ENCODE measurements around the gene DOCK3.
"Not testable (repeated sequence)": the region's sequence is repeated elsewhere in the genome, so short reads cannot be mapped to it uniquely, and the experiment has no call there.

Gene DOCK3

DNA sequence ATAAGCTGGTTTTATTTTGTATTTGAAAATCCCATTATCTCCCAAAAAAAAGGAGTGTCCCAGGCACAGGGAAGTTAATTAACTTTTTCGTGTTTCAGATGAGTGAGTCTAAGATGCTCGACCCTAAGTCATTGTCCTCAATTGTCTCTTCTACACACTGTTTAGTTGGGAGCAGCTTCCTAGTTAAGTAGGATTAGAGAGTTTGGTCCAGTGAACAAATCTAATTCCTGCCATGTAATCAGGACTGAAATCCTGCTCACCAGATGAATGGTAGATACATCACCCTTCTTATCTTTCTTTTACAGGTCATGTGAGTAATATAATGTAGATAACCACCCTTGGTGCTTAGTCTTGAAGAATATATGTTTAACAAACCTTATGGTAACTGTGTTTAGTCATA lies 481.4 kb downstream of the DOCK3 start:
- no peak overlapping the region for H3K4me3 ChIP-seq (ENCODE audit: low read depth, low read length)
- no peaks in the 10 kb centered on the region for H3K27me3 ChIP-seq (ENCODE audit: control insufficient read depth, insufficient read depth, low read length)
- H3K9ac ChIP-seq (ENCODE audit: low read length), result no peak overlapping the region
- peaks cover 4% of the 10 kb centered on the region; the same call in 1 of the 2 replicates for H3K36me3 ChIP-seq (ENCODE audit: control insufficient read depth, insufficient read depth, low read length)
- no peaks in the 10 kb centered on the region for H3K9me3 ChIP-seq (ENCODE audit: control insufficient read depth, insufficient read depth, low read depth, low read length)
- H3K27ac ChIP-seq (ENCODE audit: low read depth, low read length), result no peak overlapping the region
- no peaks in the 10 kb centered on the region for H3K4me1 ChIP-seq (ENCODE audit: control insufficient read depth, insufficient read depth, low read length)

- Histone ChIP-seq H3K27ac (ENCODE audit: low read depth, low read length) (no peak overlapping the region), H3K27me3 (ENCODE audit: control insufficient read depth, insufficient read depth, low read length) (no peaks in the 10 kb centered on the region), H3K4me1 (ENCODE audit: control insufficient read depth, insufficient read depth, low read length) (no peaks in the 10 kb centered on the region), H3K4me3 (ENCODE audit: low read depth, low read length) (no peak overlapping the region), H3K36me3 (ENCODE audit: control insufficient read depth, insufficient read depth, low read length) (peaks cover 8% of the 10 kb centered on the region; the same call in 1 of the 2 replicates), H3K9me3 (ENCODE audit: control insufficient read depth, insufficient read depth, low read depth, low read length) (no peaks in the 10 kb centered on the region), H3K9ac (ENCODE audit: low read length) (no peak overlapping the region)
These were observed 488.3 kb downstream of the DOCK3 start for GRCh38 chr3:51163051-51163450.

GRCh38 chr3:51173518-51174271 lies 499.0 kb downstream of the DOCK3 start:
- Histone ChIP-seq H3K27ac (ENCODE audit: low read depth, low read length) (no peak overlapping the region), H3K4me3 (ENCODE audit: low read depth, low read length) (no peak overlapping the region), H3K4me1 (ENCODE audit: control insufficient read depth, insufficient read depth, low read length) (no peaks in the 10 kb centered on the region), H3K27me3 (ENCODE audit: control insufficient read depth, insufficient read depth, low read length) (no peaks in the 10 kb centered on the region), H3K9me3 (ENCODE audit: control insufficient read depth, insufficient read depth, low read depth, low read length) (peaks cover 20% of the 10 kb centered on the region), H3K9ac (ENCODE audit: low read length) (no peak overlapping the region), H3K36me3 (ENCODE audit: control insufficient read depth, insufficient read depth, low read length) (peaks cover 14% of the 10 kb centered on the region)

DNA sequence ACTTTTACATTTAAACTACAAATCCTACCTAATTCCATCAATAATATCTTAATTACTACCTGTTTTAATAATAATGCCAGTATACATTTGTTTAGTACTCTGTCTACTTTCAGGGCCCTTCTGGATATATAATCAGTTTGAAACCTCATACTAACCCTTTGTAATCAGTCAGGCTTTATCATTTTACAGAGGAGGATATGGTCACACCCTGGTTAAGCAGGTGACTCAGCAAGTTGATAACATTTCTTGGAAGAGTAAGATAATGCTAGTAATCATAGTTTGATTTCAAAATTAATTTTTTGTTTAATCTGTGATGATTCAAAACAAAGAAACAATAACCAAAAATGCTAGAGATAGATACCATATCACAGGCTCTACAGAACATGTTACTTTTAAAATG lies 502.2 kb downstream of the DOCK3 start:
- H3K9ac ChIP-seq (ENCODE audit: low read length), result no peak overlapping the region
- H3K4me3 ChIP-seq (ENCODE audit: low read depth, low read length), result no peak overlapping the region
- peaks cover 20% of the 10 kb centered on the region for H3K9me3 ChIP-seq (ENCODE audit: control insufficient read depth, insufficient read depth, low read depth, low read length)
- H3K4me1 ChIP-seq (ENCODE audit: control insufficient read depth, insufficient read depth, low read length), result no peaks in the 10 kb centered on the region
- H3K36me3 ChIP-seq (ENCODE audit: control insufficient read depth, insufficient read depth, low read length), result peaks cover 14% of the 10 kb centered on the region
- H3K27ac ChIP-seq (ENCODE audit: low read depth, low read length), result no peak overlapping the region
- no peaks in the 10 kb centered on the region for H3K27me3 ChIP-seq (ENCODE audit: control insufficient read depth, insufficient read depth, low read length)

DNA sequence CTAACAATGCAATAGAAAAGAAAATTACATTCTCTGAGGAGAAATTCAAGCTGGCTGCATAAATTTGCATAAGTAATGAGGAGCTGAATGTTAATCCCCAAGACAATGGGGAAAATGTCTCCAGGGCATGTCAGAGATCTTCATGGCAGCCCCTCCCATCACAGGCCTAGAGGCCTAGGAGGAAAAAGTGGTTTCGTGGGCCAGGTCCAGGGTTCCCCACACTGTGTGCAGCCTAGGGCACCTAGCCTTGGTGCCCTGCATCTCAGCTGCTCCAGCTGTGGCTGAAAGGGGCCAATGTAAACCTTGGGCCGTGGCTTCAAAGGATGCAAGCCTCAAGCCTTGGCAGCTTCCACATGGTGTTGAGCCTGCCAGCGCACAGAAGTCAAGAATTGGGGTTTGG lies 511.7 kb downstream of the DOCK3 start:
- peaks cover 25% of the 10 kb centered on the region for H3K9me3 ChIP-seq (ENCODE audit: control insufficient read depth, insufficient read depth, low read depth, low read length)
- not testable (repeated sequence) for H3K36me3 ChIP-seq (ENCODE audit: control insufficient read depth, insufficient read depth, low read length); H3K9ac ChIP-seq (ENCODE audit: low read length); H3K27me3 ChIP-seq (ENCODE audit: control insufficient read depth, insufficient read depth, low read length); H3K4me1 ChIP-seq (ENCODE audit: control insufficient read depth, insufficient read depth, low read length); H3K27ac ChIP-seq (ENCODE audit: low read depth, low read length); H3K4me3 ChIP-seq (ENCODE audit: low read depth, low read length)

GRCh38 chr3:51190199-51190598 lies 515.5 kb downstream of the DOCK3 start:
- Histone ChIP-seq H3K27ac (ENCODE audit: low read depth, low read length) (no peak overlapping the region), H3K9ac (ENCODE audit: low read length) (no peak overlapping the region), H3K4me1 (ENCODE audit: control insufficient read depth, insufficient read depth, low read length) (no peaks in the 10 kb centered on the region), H3K36me3 (ENCODE audit: control insufficient read depth, insufficient read depth, low read length) (no peaks in the 10 kb centered on the region), H3K4me3 (ENCODE audit: low read depth, low read length) (no peak overlapping the region), H3K27me3 (ENCODE audit: control insufficient read depth, insufficient read depth, low read length) (no peaks in the 10 kb centered on the region), H3K9me3 (ENCODE audit: control insufficient read depth, insufficient read depth, low read depth, low read length) (peaks cover 21% of the 10 kb centered on the region)

DNA sequence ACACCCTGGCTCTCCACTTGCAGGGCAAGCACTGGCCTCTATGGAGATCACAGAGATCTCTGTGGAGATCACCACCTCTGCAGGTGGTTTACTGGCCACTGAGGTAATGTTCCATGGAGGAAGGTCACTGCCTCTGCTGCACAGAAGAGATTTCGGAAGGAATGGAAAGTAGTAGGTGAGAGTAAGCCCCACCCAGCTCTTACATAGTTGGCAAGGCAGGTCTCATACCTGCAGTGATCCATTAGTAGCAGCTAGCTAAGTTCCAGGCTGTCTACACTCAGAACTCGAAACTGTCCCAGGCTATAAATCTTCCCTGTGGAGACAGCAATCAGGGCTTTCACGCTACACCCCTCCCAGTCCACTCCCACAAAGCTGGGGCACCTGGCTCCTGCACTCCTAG lies 516.1 kb downstream of the DOCK3 start:
- H3K27ac ChIP-seq (ENCODE audit: low read depth, low read length), result no peak overlapping the region
- no peaks in the 10 kb centered on the region for H3K36me3 ChIP-seq (ENCODE audit: control insufficient read depth, insufficient read depth, low read length)
- peaks cover 18% of the 10 kb centered on the region for H3K9me3 ChIP-seq (ENCODE audit: control insufficient read depth, insufficient read depth, low read depth, low read length)
- H3K27me3 ChIP-seq (ENCODE audit: control insufficient read depth, insufficient read depth, low read length), result no peaks in the 10 kb centered on the region
- H3K4me1 ChIP-seq (ENCODE audit: control insufficient read depth, insufficient read depth, low read length), result no peaks in the 10 kb centered on the region
- H3K4me3 ChIP-seq (ENCODE audit: low read depth, low read length), result no peak overlapping the region
- H3K9ac ChIP-seq (ENCODE audit: low read length), result no peak overlapping the region

- Histone ChIP-seq H3K27ac (ENCODE audit: low read depth, low read length) (no peak overlapping the region), H3K36me3 (ENCODE audit: control insufficient read depth, insufficient read depth, low read length) (no peaks in the 10 kb centered on the region), H3K9ac (ENCODE audit: low read length) (no peak overlapping the region), H3K9me3 (ENCODE audit: control insufficient read depth, insufficient read depth, low read depth, low read length) (peaks cover 10% of the 10 kb centered on the region), H3K4me3 (ENCODE audit: low read depth, low read length) (no peak overlapping the region), H3K4me1 (ENCODE audit: control insufficient read depth, insufficient read depth, low read length) (no peaks in the 10 kb centered on the region), H3K27me3 (ENCODE audit: control insufficient read depth, insufficient read depth, low read length) (no peaks in the 10 kb centered on the region)
These were observed 517.0 kb downstream of the DOCK3 start for GRCh38 chr3:51191768-51192167.

DNA sequence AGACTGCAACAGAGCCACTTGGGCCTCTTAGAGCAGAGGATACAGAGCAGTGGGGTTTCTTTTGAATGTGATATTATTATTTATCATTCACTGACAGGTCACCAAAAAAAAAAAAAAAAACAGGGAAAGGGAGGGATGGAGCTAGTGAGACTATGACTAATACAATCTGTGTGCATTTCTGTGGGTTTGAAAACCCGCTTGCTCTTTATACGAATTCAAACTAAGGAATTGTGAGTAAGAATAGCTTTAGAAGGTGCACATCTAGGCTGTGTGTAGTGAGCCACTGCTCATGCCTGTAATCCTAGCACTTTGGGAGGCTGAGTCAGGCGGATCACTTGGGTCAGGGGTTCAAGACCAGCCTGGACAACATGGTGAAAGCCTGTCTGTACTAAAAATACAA lies 523.8 kb downstream of the DOCK3 start:
- Histone ChIP-seq H3K36me3 (ENCODE audit: control insufficient read depth, insufficient read depth, low read length) (no peaks in the 10 kb centered on the region; the same call in 1 of the 2 replicates), H3K27ac (ENCODE audit: low read depth, low read length) (no peak overlapping the region), H3K9ac (ENCODE audit: low read length) (no peak overlapping the region), H3K9me3 (ENCODE audit: control insufficient read depth, insufficient read depth, low read depth, low read length) (peaks cover 23% of the 10 kb centered on the region), H3K4me1 (ENCODE audit: control insufficient read depth, insufficient read depth, low read length) (no peaks in the 10 kb centered on the region), H3K27me3 (ENCODE audit: control insufficient read depth, insufficient read depth, low read length) (no peaks in the 10 kb centered on the region), H3K4me3 (ENCODE audit: low read depth, low read length) (no peak overlapping the region)

DNA sequence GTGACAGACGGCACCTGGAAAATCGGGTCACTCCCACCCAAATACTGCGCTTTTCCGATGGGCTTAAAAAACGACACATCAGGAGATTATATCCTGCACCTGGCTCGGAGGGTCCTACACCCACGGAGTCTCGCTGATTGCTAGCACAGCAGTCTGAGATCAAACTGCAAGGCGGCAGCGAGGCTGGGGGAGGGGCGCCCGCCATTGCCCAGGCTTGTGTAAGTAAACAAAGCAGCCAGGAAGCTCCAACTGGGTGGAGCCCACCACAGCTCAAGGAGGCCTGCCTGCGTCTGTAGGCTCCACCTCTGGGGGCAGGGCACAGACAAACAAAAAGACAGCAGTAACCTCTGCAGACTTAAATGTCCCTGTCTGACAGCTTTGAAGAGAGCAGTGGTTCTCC lies 524.6 kb downstream of the DOCK3 start:
- H3K4me3 ChIP-seq (ENCODE audit: low read depth, low read length); H3K27me3 ChIP-seq (ENCODE audit: control insufficient read depth, insufficient read depth, low read length); H3K9ac ChIP-seq (ENCODE audit: low read length); H3K27ac ChIP-seq (ENCODE audit: low read depth, low read length); H3K4me1 ChIP-seq (ENCODE audit: control insufficient read depth, insufficient read depth, low read length); H3K36me3 ChIP-seq (ENCODE audit: control insufficient read depth, insufficient read depth, low read length): not testable (repeated sequence)
- H3K9me3 ChIP-seq (ENCODE audit: control insufficient read depth, insufficient read depth, low read depth, low read length), result peaks cover 23% of the 10 kb centered on the region

GRCh38 chr3:51216291-51216690 lies 541.6 kb downstream of the DOCK3 start:
- H3K36me3 ChIP-seq (ENCODE audit: control insufficient read depth, insufficient read depth, low read length), result peaks cover 13% of the 10 kb centered on the region
- H3K27me3 ChIP-seq (ENCODE audit: control insufficient read depth, insufficient read depth, low read length), result no peaks in the 10 kb centered on the region
- no peak overlapping the region for H3K9ac ChIP-seq (ENCODE audit: low read length)

More at GRCh38 chr3:51216291-51216690, 541.6 kb downstream of the DOCK3 start:
- Histone ChIP-seq H3K4me3 (ENCODE audit: low read depth, low read length) (no peak overlapping the region), H3K4me1 (ENCODE audit: control insufficient read depth, insufficient read depth, low read length) (no peaks in the 10 kb centered on the region), H3K9me3 (ENCODE audit: control insufficient read depth, insufficient read depth, low read depth, low read length) (no peaks in the 10 kb centered on the region), H3K27ac (ENCODE audit: low read depth, low read length) (no peak overlapping the region)
